GM23338 (cell line): Measurements from ENCODE around the gene SHISA8. TPM values are rescaled to one million over a fixed set of nuclear protein-coding genes. Genes with fewer than 3 reads are reported as not detected.

Source experiments
- ATAC-seq: fragments of 200-7000 bp; cut with Tn5 transposase; 3 replicates; pipeline ENCODE4 v1.9.1; 2020
- DNase-seq: peaks from one replicate; pipeline ENCODE4 v3.0.0-alpha.2; 2015; ENCODE audit warnings: low spot score
- H2AFZ ChIP-seq: fragments of 200-600 bp; sonication (generic); 2 replicates; pipeline ENCODE4 v1.8.0; 2016; ENCODE audit warnings: antibody characterized with exemption, mild to moderate bottlenecking, moderate library complexity
- H3F3A ChIP-seq: fragments of 200-600 bp; sonication (generic); replicated peaks from 2 replicates; pipeline ENCODE4 v1.8.0; 2017; ENCODE audit warnings: antibody characterized with exemption, mixed run types, low read depth
- H3K27ac ChIP-seq: fragments of 200-600 bp; sonication (generic); 2 replicates; pipeline ENCODE4 v1.6.1; 2016; ENCODE audit warnings: low read depth
- H3K27me3 ChIP-seq: fragments of 200-600 bp; sonication (generic); 2 replicates; pipeline ENCODE4 v1.8.0; 2016; ENCODE audit warnings: mild to moderate bottlenecking, mixed run types, moderate library complexity; ENCODE audit not compliant: insufficient read depth
- H3K36me3 ChIP-seq: fragments of 200-600 bp; sonication (generic); 2 replicates; pipeline ENCODE4 v1.8.0; 2016; ENCODE audit warnings: mild to moderate bottlenecking; ENCODE audit not compliant: insufficient read depth
- H3K4me1 ChIP-seq: fragments of 200-600 bp; sonication (generic); 2 replicates; pipeline ENCODE4 v1.8.0; 2016; ENCODE audit warnings: mild to moderate bottlenecking, moderate library complexity; ENCODE audit not compliant: insufficient read depth
- H3K4me2 ChIP-seq: fragments of 200-600 bp; sonication (generic); 2 replicates; pipeline ENCODE4 v1.7.1; 2017; ENCODE audit warnings: mixed run types
- H3K4me3 ChIP-seq: fragments of 200-600 bp; sonication (generic); 2 replicates; pipeline ENCODE4 v1.6.1; 2016; ENCODE audit warnings: mixed run types
- H3K79me2 ChIP-seq: fragments of 200-600 bp; sonication (generic); replicated peaks from 2 replicates; pipeline ENCODE4 v1.8.0; 2017; ENCODE audit warnings: mild to moderate bottlenecking; ENCODE audit not compliant: insufficient read depth
- H3K9me2 ChIP-seq: fragments of 200-600 bp; sonication (generic); 2 replicates; pipeline ENCODE4 v1.8.0; 2017; ENCODE audit not compliant: insufficient read depth
- H4K20me1 ChIP-seq: fragments of 200-600 bp; sonication (generic); replicated peaks from 2 replicates; pipeline ENCODE4 v1.8.0; 2017; ENCODE audit warnings: mild to moderate bottlenecking; ENCODE audit not compliant: insufficient read depth
- H3K27ac Mint-ChIP-seq: 2 replicates; pipeline ENCODE4 v1.8.0; 2020; ENCODE audit warnings: inconsistent platforms, mild to moderate bottlenecking, moderate library complexity, mixed read lengths
- H3K27me3 Mint-ChIP-seq: 3 replicates; pipeline ENCODE4 v1.8.0; 2022; ENCODE audit warnings: low read depth, mild to moderate bottlenecking, moderate library complexity, mixed read lengths, inconsistent platforms; ENCODE audit not compliant: insufficient read depth, poor library complexity
- H3K36me3 Mint-ChIP-seq: 3 replicates; pipeline ENCODE4 v1.8.0; 2021; ENCODE audit warnings: low read depth, mild to moderate bottlenecking, inconsistent platforms, moderate library complexity, mixed read lengths
- H3K4me1 Mint-ChIP-seq: 3 replicates; pipeline ENCODE4 v1.8.0; 2020; ENCODE audit warnings: mild to moderate bottlenecking, inconsistent platforms, mixed read lengths
- H3K4me3 Mint-ChIP-seq: 3 replicates; pipeline ENCODE4 v1.8.0; 2021; ENCODE audit warnings: moderate library complexity, mild to moderate bottlenecking, inconsistent platforms, mixed read lengths
- H3K9me3 Mint-ChIP-seq: 3 replicates; pipeline ENCODE4 v1.8.0; 2020; ENCODE audit warnings: moderate library complexity, mild to moderate bottlenecking, inconsistent platforms, mixed read lengths
- CREB1 ChIP-seq: fragments of 250-450 bp; sonication (Bioruptor Pico); IDR thresholded peaks from 2 replicates; pipeline ENCODE4 v1.5.0; 2020; ENCODE audit warnings: low read depth, mild to moderate bottlenecking, moderate library complexity
- CTCF ChIP-seq, 2 experiments: fragments of 200-600 bp in 1 of 2; sonication (generic) in 1 of 2; conservative IDR thresholded peaks; 2 replicates each; pipeline versions ENCODE4 v1.5.1 to v1.6.1; 2016 to 2017; ENCODE audit warnings: antibody characterized with exemption in 2 of 2, low read depth in 2 of 2, mild to moderate bottlenecking in 2 of 2, moderate library complexity in 1 of 2
- ETS1 ChIP-seq: IDR thresholded peaks from 2 replicates; pipeline ENCODE4 v1.6.1; 2016; ENCODE audit warnings: antibody characterized with exemption
- EZH2 ChIP-seq: fragments of 200-600 bp; sonication (generic); IDR thresholded peaks from one replicate; pipeline ENCODE4 v1.8.0; 2017; ENCODE audit warnings: antibody characterized with exemption, mild to moderate bottlenecking, low read depth; ENCODE audit not compliant: unreplicated experiment
- EZH2phosphoT487 ChIP-seq: fragments of 200-600 bp; sonication (generic); IDR thresholded peaks from one replicate; pipeline ENCODE4 v1.8.1; 2018; ENCODE audit warnings: antibody characterized with exemption; ENCODE audit not compliant: unreplicated experiment
- JUNB ChIP-seq: IDR thresholded peaks from one replicate; pipeline ENCODE4 v1.6.1; 2016; ENCODE audit warnings: antibody characterized with exemption; ENCODE audit not compliant: unreplicated experiment
- NANOG ChIP-seq: IDR thresholded peaks from 2 replicates; pipeline ENCODE4 v1.6.1; 2016; ENCODE audit warnings: antibody characterized with exemption, borderline replicate concordance
- POLR2AphosphoS5 ChIP-seq: IDR thresholded peaks from 2 replicates; pipeline ENCODE4 v1.6.1; 2016; ENCODE audit warnings: antibody characterized with exemption, low read depth
- REST ChIP-seq: IDR thresholded peaks from one replicate; pipeline ENCODE4 v1.6.1; 2018; ENCODE audit warnings: antibody characterized with exemption; ENCODE audit not compliant: unreplicated experiment
- STAT1 ChIP-seq: IDR thresholded peaks from one replicate; pipeline ENCODE4 v1.6.1; 2016; ENCODE audit warnings: antibody characterized with exemption; ENCODE audit not compliant: unreplicated experiment
- ZNF114 ChIP-seq: fragments of 250-450 bp; sonication (Bioruptor Pico); IDR thresholded peaks from 2 replicates; pipeline ENCODE4 v1.5.0; 2020; ENCODE audit warnings: mild to moderate bottlenecking, moderate library complexity
- ZNF331 ChIP-seq: fragments of 250-450 bp; sonication (Bioruptor Pico); IDR thresholded peaks from 2 replicates; pipeline ENCODE4 v1.5.0; 2020; ENCODE audit warnings: low read depth, mild to moderate bottlenecking, moderate library complexity
- polyA plus RNA-seq: library from polyadenylated mRNA; unstranded; fragments of >200 nt; fragmentation: Nextera tagmentation; extraction: Ambion mirVana; gene quantifications from 2 replicates; pipeline ENCODE4 v1.2.1, GENCODE V29; 2016
- total RNA-seq: library from RNA; depleted of rRNA; stranded (reverse); fragments of >200 nt; shearing (Covaris generic); gene quantifications from 2 replicates; pipeline ENCODE4 v1.2.3, GENCODE V29; 2014

The SHISA8 gene
- total and polyA plus RNA-seq, 2 experiments from 2014 or later, result 5.1 TPM; not detected in 1

- no peaks in the 10 kb centered on the region for H3K9me3 Mint-ChIP-seq
- ATAC-seq (no peak), DNase-seq (no peak)
- H3K27ac Mint-ChIP-seq, result peak overlapping the region; percentile 23; the same call in 1 of the 2 replicates
- Histone ChIP-seq H3K27me3 (no peaks in the 10 kb centered on the region), H4K20me1 (peaks cover 4% of the 10 kb centered on the region), H3K79me2 (no peaks in the 10 kb centered on the region; the same call in 1 of the 2 replicates), H2AFZ (no peak overlapping the region), H3K4me3 (no peak overlapping the region), H3K4me1 (no peaks in the 10 kb centered on the region), H3K36me3 (peaks cover 77% of the 10 kb centered on the region), H3K4me2 (no peak overlapping the region), H3K9me2 (no peaks in the 10 kb centered on the region), H3K27ac (no peak overlapping the region), H3F3A (0 out of 2 replicates have a peak, but pooled peaks cover 8% of the 10 kb centered on the region)
- no peak overlapping the region for H3K4me3 Mint-ChIP-seq
- H3K4me1 Mint-ChIP-seq, result no peaks in the 10 kb centered on the region
- TF ChIP-seq POLR2AphosphoS5, result no peak
- H3K27me3 Mint-ChIP-seq, result peaks cover 4% of the 10 kb centered on the region
- H3K36me3 Mint-ChIP-seq, result peaks cover 78% of the 10 kb centered on the region
Observed at GRCh38 chr22:41875531-41876270, 39.2 kb downstream of the SHISA8 start.

GRCh38 chr22:41874090-41874489 lies 40.8 kb downstream of the SHISA8 start:
- H2AFZ ChIP-seq, result no peak overlapping the region
- no peak overlapping the region for H3K27ac ChIP-seq
- ATAC-seq (no peak), DNase-seq (no peak)
- H3K27me3 Mint-ChIP-seq, result peaks cover 4% of the 10 kb centered on the region
- no peak overlapping the region for H3K27ac Mint-ChIP-seq
- H3K4me2 ChIP-seq, result no peak overlapping the region
- H3K36me3 ChIP-seq, result peaks cover 82% of the 10 kb centered on the region
- peaks cover 4% of the 10 kb centered on the region for H4K20me1 ChIP-seq
- H3K79me2 ChIP-seq, result peaks cover 2% of the 10 kb centered on the region; the same call in 1 of the 2 replicates
- H3K9me3 Mint-ChIP-seq, result no peaks in the 10 kb centered on the region
- H3K9me2 ChIP-seq, result no peaks in the 10 kb centered on the region
- H3K4me1 ChIP-seq, result no peaks in the 10 kb centered on the region
- no peak overlapping the region for H3K4me3 ChIP-seq
- H3K27me3 ChIP-seq, result no peaks in the 10 kb centered on the region
- H3K4me3 Mint-ChIP-seq, result no peak overlapping the region
- H3K4me1 Mint-ChIP-seq, result no peaks in the 10 kb centered on the region
- peaks cover 76% of the 10 kb centered on the region for H3K36me3 Mint-ChIP-seq
- H3F3A ChIP-seq, result 0 out of 2 replicates have a peak, but pooled peaks cover 8% of the 10 kb centered on the region
- TF ChIP-seq CTCF (conservative IDR thresholded peaks at IDR 0.05; ENCODE audit: low read depth in 2 of 2), result no peak
- TF ChIP-seq CREB1 (CRISPR knock-in tag), result no peak
- TF ChIP-seq JUNB, result no peak
- TF ChIP-seq NANOG, result no peak
- TF ChIP-seq ETS1, result no peak
- TF ChIP-seq EZH2phosphoT487, result no peak
- TF ChIP-seq ZNF114, result no peak
- no peak for TF ChIP-seq STAT1
- TF ChIP-seq POLR2AphosphoS5, result no peak
- TF ChIP-seq EZH2, result no peak
- no peak for TF ChIP-seq REST
- no peak for TF ChIP-seq ZNF331
